CD4-positive, alpha-beta memory T cell (primary cell): ENCODE measurements around the gene SPP1. TPM values are rescaled to one million over a fixed set of nuclear protein-coding genes. Genes with fewer than 3 reads are reported as not detected.

Source experiments
- CTCF ChIA-PET: fragments of 350-600 bp; sonication (Branson Sonifier 250); formaldehyde crosslinking; loops from one replicate; lab custom pipeline; 2021; ENCODE audit warnings: inconsistent platforms; ENCODE audit not compliant: partially characterized antibody; lab: Charles Lee
- POLR2A ChIA-PET: fragments of 350-600 bp; sonication (Branson Sonifier 250); formaldehyde crosslinking; loops from one replicate; lab custom pipeline; 2021; ENCODE audit not compliant: partially characterized antibody; lab: Charles Lee
- DNase-seq, 5 donors: peaks; one replicate each; pipeline versions ENCODE4 v3.0.0 to v3.0.0-alpha.2; 2020 to 2022; ENCODE audit warnings: mixed read lengths in 1 of 5
- H3K27ac ChIP-seq: one replicate; pipeline ENCODE4 v1.7.0; 2013; ENCODE audit warnings: low read depth, low read length
- H3K27me3 ChIP-seq: 2 replicates; pipeline ENCODE4 v1.7.0; 2013; ENCODE audit warnings: mild to moderate bottlenecking, low read length, moderate library complexity; ENCODE audit not compliant: insufficient read depth
- H3K36me3 ChIP-seq: 2 replicates; pipeline ENCODE4 v1.7.0; 2013; ENCODE audit warnings: mild to moderate bottlenecking, low read length, moderate library complexity; ENCODE audit not compliant: insufficient read depth
- H3K4me1 ChIP-seq: 2 replicates; pipeline ENCODE4 v1.7.0; 2013; ENCODE audit warnings: mild to moderate bottlenecking, low read length, moderate library complexity; ENCODE audit not compliant: insufficient read depth
- H3K4me3 ChIP-seq, 2 donors: one replicate each; pipeline ENCODE4 v1.7.0; 2013; ENCODE audit warnings: low read length in 2 of 2, mild to moderate bottlenecking in 1 of 2
- H3K9me3 ChIP-seq, 2 donors: one replicate each; pipeline ENCODE4 v1.7.0; 2013; ENCODE audit warnings: low read length in 2 of 2, control low read depth in 1 of 2; ENCODE audit not compliant: control insufficient read depth in 1 of 2
- H3K27ac Mint-ChIP-seq, 7 donors: one replicate each; pipeline ENCODE4 v1.8.0; 2020 to 2021; ENCODE audit warnings: mixed read lengths in 7 of 7, mild to moderate bottlenecking in 6 of 7, inconsistent platforms in 3 of 7, moderate library complexity in 3 of 7
- H3K27me3 Mint-ChIP-seq, 2 donors: one replicate each; pipeline ENCODE4 v1.8.0; 2020 to 2021; ENCODE audit warnings: mixed read lengths in 2 of 2
- H3K36me3 Mint-ChIP-seq, 2 donors: one replicate each; pipeline ENCODE4 v1.8.0; 2020 to 2021; ENCODE audit warnings: mixed read lengths in 2 of 2, inconsistent platforms in 1 of 2, mild to moderate bottlenecking in 1 of 2
- H3K4me1 Mint-ChIP-seq, 4 donors: one replicate each; pipeline ENCODE4 v1.8.0; 2020 to 2021; ENCODE audit warnings: mixed read lengths in 4 of 4, mild to moderate bottlenecking in 1 of 4
- H3K4me3 Mint-ChIP-seq, 8 donors: one replicate each; pipeline ENCODE4 v1.8.0; 2020 to 2021; ENCODE audit warnings: mixed read lengths in 8 of 8, mild to moderate bottlenecking in 7 of 8, moderate library complexity in 6 of 8, inconsistent platforms in 3 of 8
- H3K9me3 Mint-ChIP-seq, 8 donors: one replicate each; pipeline ENCODE4 v1.8.0; 2020 to 2021; ENCODE audit warnings: mixed read lengths in 8 of 8, mild to moderate bottlenecking in 5 of 8, inconsistent platforms in 3 of 8, moderate library complexity in 1 of 8
- intact Hi-C: fragments of 100-400 bp; cut with micrococcal nuclease; formaldehyde crosslinking; loops from one replicate; pipeline ENCODE4 v1.15.1; 2023
- polyA plus RNA-seq, 2 donors: library from polyadenylated mRNA; unstranded; fragments of 300-500 nt; fragmentation: Illumina TruSeq; gene quantifications; one replicate each; pipeline ENCODE4 v1.2.3, GENCODE V29; 2021
- total RNA-seq, 2 experiments: library from RNA; stranded (reverse); gene quantifications; one replicate each; pipeline ENCODE4 v1.2.3, GENCODE V29; 2021

SPP1 gene
- total and polyA plus RNA-seq, 4 experiments from 2014 or later, result 15.5 to 19.9 TPM; not detected in 2

DNA sequence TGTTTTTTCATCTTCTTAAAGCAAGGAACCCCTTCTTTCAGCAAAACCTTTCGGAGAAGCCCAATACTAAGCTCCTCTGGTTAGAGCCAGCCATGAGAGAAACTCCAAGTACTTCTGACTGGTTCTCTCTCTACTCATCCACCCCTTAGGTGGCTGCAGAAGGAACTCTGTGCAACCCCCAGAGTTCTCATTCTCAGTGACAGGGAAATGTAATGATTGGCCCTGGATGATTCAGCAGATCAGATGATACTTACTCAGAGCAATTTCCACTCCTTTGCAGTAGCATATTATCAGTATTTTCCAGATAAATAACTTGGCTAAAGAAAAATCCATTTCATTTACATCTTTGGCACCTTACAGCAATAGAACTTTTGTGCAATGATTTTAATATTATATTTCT lies 3.2 kb downstream of the SPP1 start:
- Histone ChIP-seq H3K36me3 (no peaks in the 10 kb centered on the region), H3K4me3 (no peak overlapping the region), H3K9me3 (no peaks in the 10 kb centered on the region), H3K4me1 (peaks cover 7% of the 10 kb centered on the region), H3K27ac (no peak overlapping the region), H3K27me3 (peaks cover 3% of the 10 kb centered on the region)
- H3K4me3 Mint-ChIP-seq, result no peak overlapping the region
- intact Hi-C loops, result no loop called here
- no peak overlapping the region for H3K27ac Mint-ChIP-seq
- DNase-seq, result no peak
- H3K4me1 Mint-ChIP-seq, result peaks cover 6 to 8% (median 6%) of the 10 kb centered on the region in 4 donors
- no peaks in the 10 kb centered on the region for H3K36me3 Mint-ChIP-seq
- H3K9me3 Mint-ChIP-seq, result no peaks in the 10 kb centered on the region
- ChIA-PET POLR2A (no interaction called here), CTCF (interaction anchor here (1.3 kb wide), 1 partner anchor 130 kb away, joined by 3 read pairs; no protein-coding TSS in a partner anchor)
- H3K27me3 Mint-ChIP-seq, result peaks cover 18 to 19% of the 10 kb centered on the region in 2 donors

GRCh38 chr4:87979810-87980209 lies 4.3 kb downstream of the SPP1 start:
- Histone ChIP-seq H3K9me3 (no peaks in the 10 kb centered on the region), H3K4me3 (no peak overlapping the region), H3K36me3 (no peaks in the 10 kb centered on the region), H3K4me1 (peaks cover 7% of the 10 kb centered on the region), H3K27me3 (peaks cover 3% of the 10 kb centered on the region), H3K27ac (no peak overlapping the region)
- Mint-ChIP-seq H3K27me3 (peaks cover 19 to 23% of the 10 kb centered on the region in 2 donors), H3K27ac (no peak overlapping the region), H3K9me3 (no peaks in the 10 kb centered on the region), H3K4me1 (peaks cover 4 to 7% (median 6%) of the 10 kb centered on the region in 4 donors), H3K4me3 (no peak overlapping the region), H3K36me3 (no peaks in the 10 kb centered on the region)
- POLR2A ChIA-PET, result no interaction called here
- intact Hi-C loops, result no loop called here
- CTCF ChIA-PET, result no interaction called here
- DNase-seq, result no peak

- Histone ChIP-seq H3K4me1 (no peaks in the 10 kb centered on the region), H3K9me3 (no peaks in the 10 kb centered on the region), H3K36me3 (no peaks in the 10 kb centered on the region), H3K27me3 (peaks cover 3% of the 10 kb centered on the region), H3K27ac (no peak overlapping the region), H3K4me3 (no peak overlapping the region)
- H3K4me1 Mint-ChIP-seq, result peaks cover 0 to 2% (median 0%) of the 10 kb centered on the region in 4 donors
- H3K27ac Mint-ChIP-seq, result no peak overlapping the region
- peaks cover 0 to 2% (median 0%) of the 10 kb centered on the region in 8 donors for H3K9me3 Mint-ChIP-seq
- intact Hi-C loops, result no loop called here
- no peak for DNase-seq
- H3K4me3 Mint-ChIP-seq, result no peak overlapping the region
- ChIA-PET POLR2A (no interaction called here), CTCF (no interaction called here)
- no peaks in the 10 kb centered on the region for H3K36me3 Mint-ChIP-seq
- H3K27me3 Mint-ChIP-seq, result peaks cover 18 to 22% of the 10 kb centered on the region in 2 donors
These were observed 6.0 kb downstream of the SPP1 start for GRCh38 chr4:87981486-87981885.

DNA sequence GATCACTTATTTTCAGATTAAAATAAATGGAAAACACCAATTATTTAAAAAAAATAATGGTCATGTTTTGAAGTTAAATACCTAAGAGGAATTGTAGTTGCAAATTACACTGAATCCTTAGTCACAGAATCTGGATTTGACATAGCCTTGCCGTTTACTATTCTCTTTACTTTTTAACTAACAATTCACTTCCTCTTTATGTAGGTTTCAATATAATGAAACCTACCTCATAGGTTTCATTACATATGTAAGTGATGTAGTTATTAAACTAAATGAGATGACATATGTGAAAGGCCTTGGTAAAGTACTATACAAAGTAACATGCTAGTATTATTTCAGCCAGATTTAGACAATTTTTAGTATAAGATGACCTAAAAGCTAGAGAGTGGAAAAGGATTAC lies 6.5 kb downstream of the SPP1 start:
- H3K4me3 Mint-ChIP-seq, result no peak overlapping the region
- H3K4me1 Mint-ChIP-seq, result peaks cover 0 to 2% (median 0%) of the 10 kb centered on the region in 4 donors
- no peaks in the 10 kb centered on the region for H3K4me1 ChIP-seq
- H3K36me3 ChIP-seq, result no peaks in the 10 kb centered on the region
- DNase-seq, result no peak
- H3K36me3 Mint-ChIP-seq, result no peaks in the 10 kb centered on the region
- intact Hi-C loops, result no loop called here
- H3K4me3 ChIP-seq, result no peak overlapping the region
- peaks cover 0 to 2% (median 0%) of the 10 kb centered on the region in 8 donors for H3K9me3 Mint-ChIP-seq
- ChIA-PET POLR2A (no interaction called here), CTCF (no interaction called here)
- H3K27me3 Mint-ChIP-seq, result peaks cover 18 to 22% of the 10 kb centered on the region in 2 donors
- H3K27me3 ChIP-seq, result peaks cover 3% of the 10 kb centered on the region
- H3K27ac ChIP-seq, result no peak overlapping the region
- no peaks in the 10 kb centered on the region for H3K9me3 ChIP-seq
- H3K27ac Mint-ChIP-seq, result no peak overlapping the region

DNA sequence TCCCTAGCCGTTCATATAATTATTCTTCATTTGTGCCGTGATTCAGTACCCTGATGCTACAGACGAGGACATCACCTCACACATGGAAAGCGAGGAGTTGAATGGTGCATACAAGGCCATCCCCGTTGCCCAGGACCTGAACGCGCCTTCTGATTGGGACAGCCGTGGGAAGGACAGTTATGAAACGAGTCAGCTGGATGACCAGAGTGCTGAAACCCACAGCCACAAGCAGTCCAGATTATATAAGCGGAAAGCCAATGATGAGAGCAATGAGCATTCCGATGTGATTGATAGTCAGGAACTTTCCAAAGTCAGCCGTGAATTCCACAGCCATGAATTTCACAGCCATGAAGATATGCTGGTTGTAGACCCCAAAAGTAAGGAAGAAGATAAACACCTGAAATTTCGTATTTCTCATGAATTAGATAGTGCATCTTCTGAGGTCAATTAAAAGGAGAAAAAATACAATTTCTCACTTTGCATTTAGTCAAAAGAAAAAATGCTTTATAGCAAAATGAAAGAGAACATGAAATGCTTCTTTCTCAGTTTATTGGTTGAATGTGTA lies 7.0 kb downstream of the SPP1 start:
- H3K27me3 ChIP-seq, result peaks cover 3% of the 10 kb centered on the region
- ChIA-PET POLR2A (no interaction called here), CTCF (interaction anchor here (2.2 kb wide), 1 partner anchor 9 kb away, joined by 9 read pairs; no protein-coding TSS in a partner anchor)
- Mint-ChIP-seq H3K4me3 (no peak overlapping the region), H3K27me3 (peaks cover 17 to 23% of the 10 kb centered on the region in 2 donors), H3K9me3 (peaks cover 0 to 2% (median 0%) of the 10 kb centered on the region in 8 donors), H3K4me1 (peaks cover 0 to 2% (median 0%) of the 10 kb centered on the region in 4 donors), H3K27ac (no peak overlapping the region), H3K36me3 (no peaks in the 10 kb centered on the region)
- intact Hi-C loops, result no loop called here
- no peak overlapping the region for H3K27ac ChIP-seq
- no peak for DNase-seq
- H3K4me1 ChIP-seq, result no peaks in the 10 kb centered on the region
- H3K9me3 ChIP-seq, result no peaks in the 10 kb centered on the region
- no peak overlapping the region for H3K4me3 ChIP-seq
- no peaks in the 10 kb centered on the region for H3K36me3 ChIP-seq

DNA sequence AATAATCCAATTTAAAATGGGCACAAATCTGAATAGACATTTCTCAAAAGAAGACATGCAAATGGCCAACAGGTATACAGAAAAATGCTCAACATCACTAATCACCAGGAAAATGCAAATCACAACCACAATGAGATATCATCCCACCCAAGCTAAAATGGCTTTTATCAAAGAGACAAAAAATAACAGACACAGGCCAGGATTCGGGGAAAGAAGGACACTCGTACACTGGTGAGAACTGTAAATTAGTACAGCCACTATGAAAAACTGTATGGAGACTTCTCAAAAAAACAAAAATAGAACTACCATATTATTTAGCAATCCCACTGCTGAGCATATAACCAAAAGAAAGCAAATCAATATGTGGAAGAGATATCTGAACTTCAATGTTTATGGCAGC lies 8.5 kb downstream of the SPP1 start:
- Mint-ChIP-seq H3K9me3 (peaks cover 0 to 2% (median 0%) of the 10 kb centered on the region in 8 donors), H3K4me3 (no peak overlapping the region), H3K4me1 (peaks cover 0 to 2% (median 0%) of the 10 kb centered on the region in 4 donors), H3K27me3 (peaks cover 15 to 17% of the 10 kb centered on the region in 2 donors), H3K27ac (no peak overlapping the region), H3K36me3 (no peaks in the 10 kb centered on the region)
- ChIA-PET POLR2A (no interaction called here), CTCF (interaction anchor here (2.2 kb wide), 1 partner anchor 10 kb away, joined by 9 read pairs; no protein-coding TSS in a partner anchor)
- Histone ChIP-seq H3K4me3 (no peak overlapping the region), H3K9me3 (no peaks in the 10 kb centered on the region), H3K4me1 (no peaks in the 10 kb centered on the region), H3K27me3 (peaks cover 3% of the 10 kb centered on the region), H3K27ac (no peak overlapping the region), H3K36me3 (no peaks in the 10 kb centered on the region)
- intact Hi-C loops, result no loop called here
- DNase-seq, result no peak

- peak in 1 of 5 donors; percentile 16 for DNase-seq
- H3K9me3 Mint-ChIP-seq, result peaks cover 0 to 2% (median 0%) of the 10 kb centered on the region in 8 donors
- no peaks in the 10 kb centered on the region for H3K9me3 ChIP-seq
- peaks cover 0 to 2% (median under 1%) of the 10 kb centered on the region in 4 donors for H3K4me1 Mint-ChIP-seq
- H3K4me3 Mint-ChIP-seq, result no peak overlapping the region
- H3K27ac Mint-ChIP-seq, result no peak overlapping the region
- H3K36me3 Mint-ChIP-seq, result no peaks in the 10 kb centered on the region
- POLR2A ChIA-PET, result no interaction called here
- H3K27ac ChIP-seq, result no peak overlapping the region
- H3K4me3 ChIP-seq, result no peak overlapping the region
- H3K27me3 ChIP-seq, result no peaks in the 10 kb centered on the region
- H3K4me1 ChIP-seq, result peaks cover 2% of the 10 kb centered on the region
- CTCF ChIA-PET, result interaction anchor here (0.6 to 1.4 kb wide), 5 partner anchors 12 to 321 kb away, joined by 3 to 5 read pairs (median 4); no protein-coding TSS in a partner anchor
- H3K27me3 Mint-ChIP-seq, result peaks cover 16 to 17% of the 10 kb centered on the region in 2 donors
- intact Hi-C loops, result no loop called here
- no peaks in the 10 kb centered on the region for H3K36me3 ChIP-seq
These were observed 9.8 kb downstream of the SPP1 start for GRCh38 chr4:87985097-87985886.
